Body of pancreas (tissue), 4 donors: ENCODE data around the gene RALGPS2. TPM values are rescaled to one million over a fixed set of nuclear protein-coding genes. Genes with fewer than 3 reads are reported as not detected.

ENCODE experiments used
- ATAC-seq: fragments of 150-250 bp; one replicate; pipeline ENCODE4 v1.9.1; 2016
- DNase-seq, 4 donors: peaks; one replicate each; pipeline ENCODE4 v3.0.0-alpha.2; 2019
- H3K27ac ChIP-seq, 4 donors: fragments of 200-600 bp; sonication (generic); 1 replicate in 3 of 4; 2 replicates in 1 of 4; pipeline versions ENCODE4 v1.5.1 to v1.6.1; 2016 to 2019; ENCODE audit warnings: mild to moderate bottlenecking in 1 of 4, mixed read lengths in 1 of 4, moderate library complexity in 1 of 4
- H3K27me3 ChIP-seq, 2 donors: fragments of 200-600 bp; sonication (generic); one replicate each; pipeline ENCODE4 v1.6.0; 2016; ENCODE audit warnings: mild to moderate bottlenecking in 1 of 2
- H3K36me3 ChIP-seq, 2 donors: fragments of 200-600 bp; sonication (generic); replicated peaks in 1 of 2; 2 replicates each; pipeline ENCODE4 v1.5.1; 2016; ENCODE audit warnings: low read depth in 2 of 2; ENCODE audit not compliant: insufficient read depth in 1 of 2
- H3K4me1 ChIP-seq: fragments of 200-600 bp; sonication (generic); one replicate; pipeline ENCODE4 v1.6.0; 2016
- H3K4me3 ChIP-seq, 2 donors: fragments of 200-600 bp; sonication (generic); 1 replicate in 1 of 2; 2 replicates in 1 of 2; pipeline ENCODE4 v1.5.1; 2016 to 2019
- H3K9me3 ChIP-seq, 3 donors: fragments of 200-600 bp; sonication (generic); 1 replicate in 2 of 3; 2 replicates in 1 of 3; pipeline ENCODE4 v1.5.1; 2016
- CTCF ChIP-seq, 7 experiments: fragments of 450-650 bp in 4 of 7; fragments of 200-600 bp in 3 of 7; sonication (generic) in 3 of 7; IDR thresholded peaks; one replicate each; pipeline ENCODE4 v1.5.1; 2016 to 2019; ENCODE audit warnings: antibody characterized with exemption in 7 of 7
- POLR2A ChIP-seq, 3 donors: fragments of 450-650 bp; IDR thresholded peaks; one replicate each; pipeline ENCODE4 v1.6.1; 2016; ENCODE audit warnings: antibody characterized with exemption in 3 of 3, mild to moderate bottlenecking in 2 of 3
- WGBS, 2 donors: methylation state at CpG; one replicate each; pipeline ENCODE4 v1.1.5; 2017; 5-methylcytosine and 5-hydroxymethylcytosine counted together
- intact Hi-C: fragments of 100-400 bp; cut with DNase I; formaldehyde crosslinking; loops from one replicate; pipeline ENCODE4 v1.15.1; 2023
- total RNA-seq, 2 donors: library from RNA; depleted of rRNA; stranded (reverse); fragments of >200 nt; gene quantifications; one replicate each; pipeline ENCODE4 v1.1.0, GENCODE V29; 2016

RALGPS2 gene
- total RNA-seq, 2 donors from 2014 or later: 9.1 to 10.9 TPM

DNA sequence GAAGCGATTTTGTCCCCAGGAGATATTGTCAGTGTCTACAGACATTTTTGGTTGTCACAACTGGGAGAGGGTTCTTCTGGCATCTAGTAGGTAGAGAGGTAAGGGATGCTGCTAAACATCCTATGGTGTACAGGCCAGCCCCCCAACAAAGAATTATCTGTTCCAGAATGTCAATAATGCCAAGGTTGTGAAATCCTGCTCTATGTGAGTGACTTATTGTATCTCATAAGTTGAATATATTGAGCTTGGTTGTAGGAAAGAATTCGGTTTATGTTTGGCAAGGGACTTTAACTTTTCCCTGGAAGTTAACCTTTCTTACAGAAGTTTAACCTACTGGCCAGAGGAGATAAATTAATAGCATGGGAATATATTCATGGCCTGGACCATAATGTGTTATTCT lies 198.5 kb downstream of the RALGPS2 start:
- TF ChIP-seq POLR2A (IDR thresholded peaks at IDR 0.05): no peak
- no peak for TF ChIP-seq CTCF (IDR thresholded peaks at IDR 0.05)
- Histone ChIP-seq H3K27ac (no peak overlapping the region), H3K36me3 (no peaks in the 10 kb centered on the region), H3K27me3 (no peaks in the 10 kb centered on the region), H3K9me3 (no peaks in the 10 kb centered on the region), H3K4me1 (peaks cover 10% of the 10 kb centered on the region), H3K4me3 (no peak overlapping the region)
- whole genome bisulfite sequencing, 2 donors: 75 to 81% methylated on average over 2 of the region's 2 CpGs
- no peak for ATAC-seq
- DNase-seq: no peak
- intact Hi-C loops: no loop called here

- Histone ChIP-seq H3K4me3 (no peak overlapping the region), H3K4me1 (no peaks in the 10 kb centered on the region), H3K27ac (no peak overlapping the region), H3K9me3 (no peaks in the 10 kb centered on the region), H3K27me3 (no peaks in the 10 kb centered on the region), H3K36me3 (no peaks in the 10 kb centered on the region)
- TF ChIP-seq POLR2A (IDR thresholded peaks at IDR 0.05) (no peak), CTCF (IDR thresholded peaks at IDR 0.05) (no peak)
- DNase-seq (no peak), ATAC-seq (no peak)
- intact Hi-C loops: no loop called here
- WGBS, 2 donors: 90 to 91% methylated on average over 1 of the region's 1 CpG
Measured at GRCh38 chr1:178926046-178926445, 201.0 kb downstream of the RALGPS2 start.

DNA sequence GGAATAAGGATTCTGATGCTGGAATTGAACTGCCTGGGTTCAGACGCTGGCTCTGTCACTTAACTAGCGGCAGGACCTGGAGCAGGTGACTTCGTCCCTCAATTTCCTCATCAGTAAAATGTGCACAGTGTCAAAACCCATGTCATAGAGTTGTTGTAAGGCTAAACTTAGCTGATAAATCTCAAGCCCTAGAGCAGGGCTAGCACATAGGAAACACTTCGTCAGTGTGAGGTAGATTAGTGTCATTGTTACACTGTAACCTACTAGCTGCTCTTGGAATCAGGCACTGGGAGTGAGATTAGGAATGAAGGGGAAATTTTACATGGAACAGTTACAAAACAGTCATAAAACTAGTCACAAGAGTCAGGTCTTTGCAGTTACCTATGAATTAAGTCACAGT lies 202.0 kb downstream of the RALGPS2 start:
- no peak for TF ChIP-seq POLR2A (IDR thresholded peaks at IDR 0.05)
- TF ChIP-seq CTCF (IDR thresholded peaks at IDR 0.05): no peak
- no peaks in the 10 kb centered on the region for H3K4me1 ChIP-seq
- H3K9me3 ChIP-seq: no peaks in the 10 kb centered on the region
- ATAC-seq: no peak
- DNase-seq: no peak
- intact Hi-C loops: no loop called here
- no peaks in the 10 kb centered on the region for H3K27me3 ChIP-seq
- H3K27ac ChIP-seq: no peak overlapping the region
- no peaks in the 10 kb centered on the region for H3K36me3 ChIP-seq
- H3K4me3 ChIP-seq: no peak overlapping the region
- 85 to 97% methylated on average over 4 of the region's 4 CpGs for WGBS, 2 donors

GRCh38 chr1:178928041-178928440 lies 203.0 kb downstream of the RALGPS2 start:
- no peaks in the 10 kb centered on the region for H3K36me3 ChIP-seq
- intact Hi-C loops: no loop called here
- no peak overlapping the region for H3K27ac ChIP-seq
- no peak overlapping the region for H3K4me3 ChIP-seq
- no peaks in the 10 kb centered on the region for H3K9me3 ChIP-seq
- DNase-seq (no peak), ATAC-seq (no peak)
- no peaks in the 10 kb centered on the region for H3K4me1 ChIP-seq
- 97 to 98% methylated on average over 4 of the region's 4 CpGs for WGBS, 2 donors
- no peak for TF ChIP-seq POLR2A (IDR thresholded peaks at IDR 0.05)
- TF ChIP-seq CTCF (IDR thresholded peaks at IDR 0.05): no peak
- no peaks in the 10 kb centered on the region for H3K27me3 ChIP-seq

DNA sequence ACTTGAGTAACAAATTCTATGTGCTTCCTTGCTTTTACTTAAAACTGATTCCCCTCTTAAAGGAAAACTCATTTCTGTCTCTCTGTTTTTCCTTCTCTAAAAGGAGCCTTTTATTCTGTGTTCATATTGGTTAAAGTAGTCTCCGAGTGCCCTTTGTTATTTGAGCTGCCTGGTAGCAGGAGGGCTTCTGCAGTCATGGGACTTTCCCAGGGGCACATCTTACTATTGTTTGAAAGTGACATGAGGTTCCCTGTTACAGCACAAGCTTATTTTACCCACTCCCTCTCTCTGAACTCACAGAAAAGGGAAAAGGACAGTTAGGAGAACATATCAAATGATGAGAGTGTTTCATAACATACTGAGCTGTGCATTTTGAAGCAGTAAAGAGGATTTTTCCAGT lies 203.9 kb downstream of the RALGPS2 start:
- 56 to 67% methylated on average over 1 of the region's 1 CpG for WGBS, 2 donors
- no peak for TF ChIP-seq CTCF (IDR thresholded peaks at IDR 0.05)
- no peak for TF ChIP-seq POLR2A (IDR thresholded peaks at IDR 0.05)
- no peaks in the 10 kb centered on the region for H3K4me1 ChIP-seq

More for the DNA sequence above, 203.9 kb downstream of the RALGPS2 start:
- Histone ChIP-seq H3K9me3 (no peaks in the 10 kb centered on the region), H3K27ac (no peak overlapping the region), H3K27me3 (no peaks in the 10 kb centered on the region), H3K4me3 (no peak overlapping the region), H3K36me3 (no peaks in the 10 kb centered on the region)
- ATAC-seq: no peak
- intact Hi-C loops: no loop called here
- no peak for DNase-seq
